Liver (tissue), 3 donors: ENCODE data around the gene SOWAHC.

ENCODE experiments used
- CTCF ChIP-seq: fragments of 150-350 bp; IDR thresholded peaks from 2 replicates; pipeline ENCODE4 v1.5.1; 2017; ENCODE audit warnings: improper control_type of control experiment, low read depth, low read length; ENCODE audit not compliant: missing input control
- FOXA1 ChIP-seq: IDR thresholded peaks from 2 replicates; pipeline ENCODE4 v1.6.1; 2016; ENCODE audit warnings: antibody characterized with exemption
- JUND ChIP-seq, 2 donors: IDR thresholded peaks; 2 replicates each; pipeline ENCODE4 v1.6.1; 2016; ENCODE audit warnings: antibody characterized with exemption in 2 of 2
- MAX ChIP-seq: IDR thresholded peaks from 2 replicates; pipeline ENCODE4 v1.6.1; 2016; ENCODE audit warnings: antibody characterized with exemption
- REST ChIP-seq: IDR thresholded peaks from 2 replicates; pipeline ENCODE4 v1.6.1; 2016; ENCODE audit warnings: antibody characterized with exemption, mild to moderate bottlenecking
- ZBTB33 ChIP-seq: IDR thresholded peaks from 2 replicates; pipeline ENCODE4 v1.6.1; 2016; ENCODE audit warnings: antibody characterized with exemption
- donor health status: healthy.
- donor health status: healthy.

GRCh38 chr2:109607766-109608165, 6.4 kb upstream of the SOWAHC start:
- TF ChIP-seq CTCF (no peak), MAX (no peak), REST (no peak), JUND (IDR thresholded peaks at IDR 0.05) (no peak), ZBTB33 (no peak), FOXA1 (no peak)
